Right renal pelvis (tissue), 4 donors: ENCODE results near the gene PDE6C. TPM values are rescaled to one million over a fixed set of nuclear protein-coding genes. Genes with fewer than 3 reads are reported as not detected.

Experiments used
- DNase-seq, 4 donors: peaks; one replicate each; pipeline ENCODE4 v3.0.0-alpha.2; 2013; ENCODE audit warnings: low read depth in 4 of 4, low spot score in 3 of 4, missing footprints in 1 of 4
- polyA plus RNA-seq, 4 donors: library from polyadenylated mRNA; unstranded; fragments of 120-200 nt; gene quantifications; one replicate each; pipeline ENCODE4 v1.2.1, GENCODE V29; 2013; ENCODE audit not compliant: insufficient read length in 4 of 4

Gene PDE6C
- under 1 TPM; 0.33 to 0.69 (median 0.48) TPM for polyA plus RNA-seq

DNA sequence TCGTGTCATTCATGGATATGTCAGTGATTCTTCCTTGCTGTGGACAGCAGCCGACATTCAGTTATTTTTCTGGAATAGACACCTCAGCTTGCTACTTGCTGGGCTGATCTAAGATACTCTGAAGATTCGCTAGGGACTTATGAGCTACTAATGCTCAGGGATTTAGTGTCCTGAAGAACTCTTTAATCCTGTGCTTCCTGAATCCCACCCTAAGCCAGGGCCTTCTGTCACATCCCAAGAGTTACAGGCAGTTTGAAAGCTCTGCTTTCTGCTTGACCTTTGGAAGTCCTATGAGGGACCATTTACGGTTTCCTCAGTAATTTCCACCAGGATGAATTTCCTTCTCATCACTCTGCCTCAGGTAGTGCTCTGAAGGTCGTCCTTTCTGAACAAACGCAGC lies at the start of gene PDE6C:
Gene PDE6C (plus strand): TSS at position 227 of the 400 bp plus-strand sequence. CDS start 189 bp downstream, outside the sequence.
- DNase-seq: no peak

DNA sequence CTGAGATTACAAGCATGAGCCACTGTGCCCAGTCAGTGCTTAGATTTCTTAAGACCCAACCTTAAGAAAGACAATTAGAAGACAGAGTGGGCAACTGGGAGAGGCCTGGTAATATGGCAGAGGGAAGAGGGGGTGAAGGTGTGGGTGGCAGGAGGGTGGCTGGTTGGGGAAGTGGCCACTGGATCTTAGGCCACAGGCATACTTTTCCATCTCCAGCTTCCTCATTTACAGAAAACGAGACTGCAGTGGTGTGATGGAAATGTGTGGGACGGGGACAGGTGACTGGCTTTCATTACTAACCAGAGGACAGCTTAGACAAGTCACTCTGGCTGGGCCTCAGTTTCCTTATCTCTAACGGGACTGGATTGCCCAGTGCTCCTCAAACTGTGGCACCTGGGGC lies 46.9 kb upstream of the PDE6C start:
- DNase-seq: no peak

DNA sequence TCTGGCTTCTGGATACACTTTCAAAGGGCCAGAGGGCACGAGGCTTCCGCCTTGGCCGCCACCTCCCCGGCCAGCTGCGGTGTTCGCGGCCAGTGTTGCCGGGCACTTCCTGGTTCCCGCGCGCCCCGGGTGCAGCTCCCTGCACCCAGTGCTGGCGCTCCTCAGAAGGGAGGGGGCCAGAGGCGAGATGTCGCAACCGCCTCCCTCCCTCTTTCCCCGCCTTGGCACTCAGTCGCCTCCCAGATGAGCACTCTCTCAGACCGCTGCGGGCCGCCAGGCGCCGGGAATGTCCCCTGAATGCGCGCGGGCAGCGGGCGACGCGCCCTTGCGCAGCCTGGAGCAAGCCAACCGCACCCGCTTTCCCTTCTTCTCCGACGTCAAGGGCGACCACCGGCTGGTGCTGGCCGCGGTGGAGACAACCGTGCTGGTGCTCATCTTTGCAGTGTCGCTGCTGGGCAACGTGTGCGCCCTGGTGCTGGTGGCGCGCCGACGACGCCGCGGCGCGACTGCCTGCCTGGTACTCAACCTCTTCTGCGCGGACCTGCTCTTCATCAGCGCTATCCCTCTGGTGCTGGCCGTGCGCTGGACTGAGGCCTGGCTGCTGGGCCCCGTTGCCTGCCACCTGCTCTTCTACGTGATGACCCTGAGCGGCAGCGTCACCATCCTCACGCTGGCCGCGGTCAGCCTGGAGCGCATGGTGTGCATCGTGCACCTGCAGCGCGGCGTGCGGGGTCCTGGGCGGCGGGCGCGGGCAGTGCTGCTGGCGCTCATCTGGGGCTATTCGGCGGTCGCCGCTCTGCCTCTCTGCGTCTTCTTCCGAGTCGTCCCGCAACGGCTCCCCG lies 45.7 kb upstream of the PDE6C start, which contains the start of gene FFAR4:
Gene FFAR4 (plus strand): TSS at position 231 of the 842 bp plus-strand sequence. CDS start 56 bp downstream, at position 287.
- DNase-seq: peak in 1 of 4 donors; percentile 21

DNA sequence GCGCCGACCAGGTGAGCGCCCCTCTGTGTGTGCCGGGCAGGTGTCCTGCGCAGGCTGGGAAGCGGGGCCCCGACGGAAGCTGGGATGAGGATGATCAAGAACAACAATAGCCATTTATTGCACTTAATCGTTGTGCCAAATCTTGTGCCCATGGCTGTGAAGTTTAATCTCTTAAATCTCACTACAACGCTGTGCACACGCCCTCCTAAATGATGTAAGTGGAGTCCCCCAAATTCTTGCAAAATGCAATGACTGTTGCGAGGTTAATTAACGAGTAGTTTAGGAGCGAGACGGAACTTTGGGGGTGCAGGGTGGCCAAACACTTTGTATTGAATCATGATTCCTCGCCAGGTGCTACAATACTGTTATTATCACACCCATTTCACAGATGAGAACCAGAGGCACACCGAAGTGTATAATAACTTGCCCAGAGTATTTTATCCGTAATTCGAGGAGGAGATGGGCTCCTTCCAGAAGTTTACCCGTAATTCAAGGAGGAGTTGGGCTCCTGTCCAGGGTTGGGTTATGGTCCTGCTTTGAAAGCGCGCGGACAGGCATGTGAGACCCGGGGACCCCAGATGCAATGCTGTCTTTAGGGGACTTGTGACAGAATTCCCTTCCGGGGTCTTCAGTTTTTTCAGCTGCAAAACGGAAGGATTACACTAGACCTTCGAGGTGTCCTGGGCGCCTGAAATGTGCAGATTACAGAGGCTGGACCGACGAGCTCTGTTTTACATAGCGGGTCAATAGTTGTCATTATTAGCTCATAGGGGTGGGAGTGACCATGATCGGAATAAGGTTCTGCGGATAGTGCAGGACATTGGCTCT lies 44.8 kb upstream of the PDE6C start:
- DNase-seq: no peak

DNA sequence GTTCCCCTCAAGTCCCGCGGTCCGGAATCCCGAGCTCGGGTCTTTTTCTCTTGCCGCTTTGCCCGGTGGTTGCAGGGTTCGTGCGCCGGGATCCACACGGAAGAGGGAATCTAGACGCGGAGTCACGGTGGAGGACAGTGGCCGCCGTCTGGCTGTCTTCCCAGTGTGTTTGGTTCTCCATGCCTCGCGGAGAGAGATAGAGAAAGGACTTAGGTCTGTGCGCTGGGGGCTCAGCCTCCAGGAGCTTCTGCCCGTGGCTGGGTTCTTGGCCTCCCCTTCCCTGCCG lies 44.3 kb upstream of the PDE6C start:
- DNase-seq: no peak

DNA sequence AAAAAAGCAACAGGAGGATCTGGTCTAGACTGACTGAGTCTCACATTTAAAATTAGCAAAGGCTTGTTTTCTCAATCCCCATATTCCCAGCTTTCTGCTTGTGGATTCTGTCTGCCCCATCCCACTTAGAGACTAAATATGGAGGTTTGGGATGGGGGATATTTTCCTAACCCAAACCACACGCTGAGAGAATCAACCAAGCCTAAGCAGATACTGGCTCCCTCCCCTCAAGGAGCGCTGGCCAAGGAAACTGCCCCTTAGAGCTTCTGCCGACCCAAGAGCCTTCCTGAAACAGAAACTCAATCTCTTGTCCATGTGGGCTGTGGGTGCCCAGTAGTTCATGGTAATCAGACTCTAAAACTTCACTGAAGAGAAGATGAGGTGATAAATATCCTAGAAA lies 42.0 kb upstream of the PDE6C start:
- DNase-seq: no peak

DNA sequence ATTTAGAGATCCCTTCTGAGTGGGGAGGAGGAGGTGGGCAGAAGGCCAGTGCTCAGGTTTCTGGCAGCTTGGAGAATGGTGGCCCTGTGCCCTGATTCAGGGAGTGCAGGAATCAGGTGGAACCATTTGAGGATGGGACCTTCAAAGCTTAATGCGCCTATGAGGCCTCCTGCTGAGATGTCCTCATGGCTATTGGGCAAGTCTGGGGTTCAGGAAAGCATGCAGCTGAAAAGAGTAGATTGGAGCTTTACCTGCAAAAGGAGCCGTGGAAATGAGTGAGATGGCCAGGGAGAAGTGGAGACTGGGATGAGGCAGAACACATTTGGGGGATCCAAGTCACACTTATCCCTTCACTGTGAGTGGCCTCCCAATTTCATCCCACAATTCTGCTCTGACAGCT lies 39.7 kb upstream of the PDE6C start:
- DNase-seq: no peak

DNA sequence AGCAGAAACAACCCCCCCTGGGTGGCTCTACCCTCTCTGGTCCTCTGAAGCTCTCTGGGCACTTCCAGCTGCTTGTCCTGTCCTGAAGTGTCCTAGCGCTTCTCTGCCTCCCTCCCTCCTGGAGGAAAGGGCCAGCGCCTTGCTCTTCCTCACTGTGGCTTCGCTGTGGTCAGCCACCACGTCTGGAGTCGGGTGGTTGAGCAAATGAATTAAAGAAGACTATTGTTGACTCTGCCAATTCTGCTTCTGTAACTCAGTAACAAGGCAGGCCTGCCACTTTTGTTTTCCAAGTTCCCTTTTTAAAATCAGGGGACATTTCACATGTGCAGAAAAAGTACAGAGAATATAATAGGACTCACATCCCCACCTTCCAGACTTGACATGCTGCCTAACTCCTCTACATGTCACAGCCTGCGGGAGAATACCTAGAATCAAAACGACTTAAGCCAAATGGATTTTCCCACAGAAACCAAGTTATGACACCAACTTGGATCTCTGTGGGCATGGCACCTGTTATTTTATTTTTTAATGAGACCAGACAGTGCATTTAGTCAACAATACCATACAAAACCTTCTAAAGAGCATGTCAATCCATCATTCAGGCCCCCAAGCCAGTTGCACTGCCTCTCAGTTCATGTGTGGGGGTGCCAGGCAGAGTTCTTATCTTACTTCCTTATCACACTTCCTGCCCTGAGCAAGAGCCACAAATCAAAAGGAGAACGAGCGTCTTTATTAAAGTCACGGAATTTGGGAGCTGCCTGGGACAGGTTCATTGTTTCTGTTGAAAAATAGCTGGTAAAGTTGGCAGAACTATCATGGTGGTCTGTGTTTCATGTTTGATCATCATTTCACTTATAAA lies 39.1 kb upstream of the PDE6C start:
- no peak for DNase-seq

DNA sequence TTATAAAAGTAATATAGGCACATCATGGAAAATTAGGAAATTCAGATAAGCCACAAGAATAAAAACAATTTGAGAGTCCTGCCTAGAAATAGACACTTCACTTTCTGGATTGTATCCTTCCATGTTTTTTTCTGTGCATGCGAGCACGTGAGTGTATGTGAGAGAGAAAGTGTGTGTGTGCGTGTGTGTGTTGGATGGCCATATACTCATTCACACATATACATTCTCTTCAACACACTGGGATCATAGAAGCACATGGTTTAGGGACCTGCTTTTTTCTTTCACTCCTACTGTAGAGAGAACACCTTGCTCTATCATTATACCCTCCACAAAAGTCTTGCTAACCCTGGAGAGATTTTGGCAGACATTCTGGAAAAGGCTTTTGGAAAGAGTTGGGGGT lies 38.4 kb upstream of the PDE6C start:
- DNase-seq: no peak

DNA sequence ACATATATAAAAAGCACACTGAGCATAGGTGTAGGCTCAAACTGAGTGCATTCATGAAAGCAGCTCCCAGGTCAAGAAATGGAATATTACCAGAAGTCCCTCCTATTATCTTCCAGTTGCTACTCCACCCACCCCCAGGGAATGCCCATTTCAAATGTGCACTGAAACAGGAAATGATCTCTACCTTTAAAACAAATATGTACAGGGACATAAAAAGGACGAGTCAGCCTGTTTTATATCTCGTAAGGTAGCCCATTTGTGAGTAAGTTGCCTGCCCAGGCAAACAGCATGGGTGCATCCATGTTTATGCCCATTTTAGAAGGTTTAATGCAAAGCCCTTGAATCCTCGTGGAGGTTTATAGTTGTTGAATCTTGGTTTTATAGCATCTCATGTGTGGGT lies 35.4 kb upstream of the PDE6C start:
- DNase-seq: no peak

DNA sequence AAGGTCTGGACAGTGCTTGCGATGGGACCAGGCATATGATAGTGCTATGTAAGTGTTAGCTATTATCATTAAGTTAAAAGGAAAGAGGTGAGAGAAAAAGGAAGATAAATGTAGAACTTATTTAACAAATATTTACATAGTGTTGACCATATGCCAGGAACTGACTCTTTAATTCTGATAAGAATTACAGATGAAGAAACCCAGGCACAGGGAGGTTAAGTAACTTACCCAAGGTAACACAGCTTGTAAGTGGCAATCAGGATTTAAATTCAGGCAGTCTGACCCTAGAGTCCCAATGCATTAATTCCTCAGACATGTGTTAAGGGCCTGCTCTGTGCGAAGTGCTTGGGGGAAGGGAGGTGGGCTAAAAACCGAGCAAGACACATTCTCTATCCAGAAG lies 34.8 kb upstream of the PDE6C start:
- DNase-seq: no peak

DNA sequence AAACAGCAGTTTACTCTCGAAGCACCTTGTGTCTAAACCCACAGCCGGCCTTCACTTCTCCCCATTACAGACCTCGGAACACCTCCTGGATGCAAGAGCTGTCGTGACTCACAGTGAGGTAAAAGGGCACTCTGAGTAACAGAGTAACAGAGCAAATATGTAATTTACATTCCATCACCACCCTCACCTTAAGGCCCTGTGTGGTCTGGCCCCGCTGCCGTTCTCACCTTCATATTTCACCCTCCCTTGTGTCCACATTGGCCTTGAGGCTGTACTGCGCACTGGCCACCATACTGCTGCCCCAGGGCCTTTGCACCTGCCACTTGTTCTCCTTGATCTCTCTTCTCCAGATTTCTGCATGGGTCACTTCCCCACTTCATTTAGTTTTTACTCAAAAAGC lies 33.2 kb upstream of the PDE6C start:
- no peak for DNase-seq

DNA sequence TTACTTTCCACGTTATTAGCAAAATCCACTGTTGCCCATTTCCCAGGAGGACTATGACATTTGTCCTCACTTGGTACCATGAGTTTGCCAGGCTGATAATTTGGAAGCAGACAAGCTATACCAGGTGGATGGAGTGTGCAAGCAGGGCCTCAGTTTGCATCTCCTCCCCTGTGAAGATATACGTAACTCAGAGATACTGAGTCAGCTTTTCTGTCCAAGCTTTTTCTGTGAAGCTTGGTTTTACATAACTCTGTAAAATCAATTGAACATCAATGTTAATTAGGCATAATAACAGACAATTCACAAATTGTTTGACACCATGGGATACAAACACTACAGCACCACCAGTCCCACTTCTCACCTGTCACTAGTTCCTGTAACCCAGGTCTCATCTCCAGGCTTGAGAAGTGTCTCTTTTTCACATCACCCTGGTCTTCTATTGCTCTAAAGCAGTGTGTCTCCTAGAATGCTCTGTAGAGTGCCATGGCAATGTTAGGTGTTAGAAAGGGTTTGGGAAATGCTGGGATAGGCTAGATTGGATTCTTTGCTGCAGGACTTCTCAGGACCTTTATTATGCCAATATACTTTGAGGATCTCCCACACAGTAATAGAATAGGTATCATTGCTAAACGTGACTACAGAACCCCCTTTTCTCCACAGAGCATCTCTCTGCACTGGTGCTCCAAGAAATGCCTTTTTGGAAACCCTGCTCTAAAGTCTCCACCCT lies 32.2 kb upstream of the PDE6C start:
- no peak for DNase-seq

DNA sequence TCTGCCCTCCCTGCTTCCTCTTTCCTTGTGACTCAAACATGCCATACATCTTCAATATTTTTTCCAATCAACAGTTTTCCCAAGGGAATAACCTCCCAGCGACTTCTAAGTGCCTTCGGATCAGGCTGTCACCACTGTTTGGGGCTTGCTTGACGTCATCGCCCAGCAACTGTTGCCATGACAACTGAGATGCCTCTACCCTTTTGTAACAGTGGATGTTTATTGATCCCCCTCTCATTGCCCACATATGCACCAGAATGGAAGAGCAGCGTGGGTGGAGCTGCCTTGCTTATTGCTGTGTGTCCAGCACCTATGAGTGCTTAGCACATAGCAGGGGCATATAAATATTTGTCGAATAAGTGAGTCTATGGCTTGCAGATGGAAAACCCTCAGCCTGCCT lies 31.5 kb upstream of the PDE6C start:
- DNase-seq: no peak

DNA sequence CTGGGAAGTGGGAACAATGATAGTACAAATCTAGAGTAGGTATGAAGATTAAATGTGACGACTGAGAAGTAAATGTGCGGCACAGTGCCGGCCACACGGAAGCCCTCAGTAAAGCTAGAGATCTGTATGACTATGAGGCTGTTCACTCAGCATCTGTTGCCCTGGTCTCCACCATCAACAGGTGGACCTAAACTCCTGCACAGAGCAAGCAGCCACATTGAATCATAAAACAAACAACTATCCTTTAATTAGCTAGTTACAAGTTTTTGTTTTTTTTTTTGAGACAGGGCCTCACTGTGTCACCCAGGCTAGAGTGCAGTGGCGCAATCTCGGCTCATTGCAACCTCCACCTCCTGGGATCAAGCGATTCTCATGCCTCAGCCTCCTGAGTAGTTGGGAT lies 27.9 kb upstream of the PDE6C start:
- no peak for DNase-seq

DNA sequence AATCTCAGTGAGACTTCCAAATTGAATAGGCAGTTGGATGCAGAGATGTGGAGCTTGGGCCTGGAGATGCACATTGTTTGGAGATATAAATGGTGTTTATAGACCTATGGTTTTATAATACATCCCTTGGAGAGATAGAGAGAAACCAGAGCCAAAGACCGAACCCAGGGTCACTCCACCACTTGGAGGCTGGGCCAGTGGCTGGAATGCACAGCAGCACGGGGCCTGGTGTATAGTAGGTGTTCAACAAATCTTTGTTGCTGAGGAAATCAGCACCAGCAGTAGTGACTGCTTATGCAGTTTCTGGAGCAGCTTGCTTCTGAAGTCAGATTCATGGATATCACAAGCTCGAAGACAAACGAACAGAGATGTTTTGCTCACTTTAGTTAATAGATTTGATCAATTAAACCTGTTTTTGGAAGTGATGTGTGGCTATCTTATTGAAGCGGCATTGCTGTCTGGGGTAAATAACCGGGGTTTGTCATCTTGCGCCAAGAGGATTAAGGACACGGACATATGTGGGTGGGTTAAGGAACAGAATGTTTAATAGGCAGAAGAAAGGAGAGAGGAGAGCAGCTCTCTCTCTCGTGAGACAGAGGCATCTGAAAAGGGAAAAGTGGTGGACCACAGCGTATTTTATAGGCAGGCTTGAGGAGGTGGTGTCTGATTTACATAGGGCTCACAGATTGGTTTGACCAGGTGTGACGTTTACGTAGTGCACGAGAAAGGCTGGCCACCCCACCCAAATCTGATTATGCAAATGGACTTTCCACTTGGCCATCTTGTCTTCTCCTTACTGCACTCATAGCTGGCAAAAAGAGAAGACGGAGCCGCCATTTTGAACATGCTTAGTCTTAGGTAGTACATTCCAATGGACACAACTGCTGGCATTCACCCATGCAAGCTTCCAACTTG lies 22.4 kb upstream of the PDE6C start:
- no peak for DNase-seq

DNA sequence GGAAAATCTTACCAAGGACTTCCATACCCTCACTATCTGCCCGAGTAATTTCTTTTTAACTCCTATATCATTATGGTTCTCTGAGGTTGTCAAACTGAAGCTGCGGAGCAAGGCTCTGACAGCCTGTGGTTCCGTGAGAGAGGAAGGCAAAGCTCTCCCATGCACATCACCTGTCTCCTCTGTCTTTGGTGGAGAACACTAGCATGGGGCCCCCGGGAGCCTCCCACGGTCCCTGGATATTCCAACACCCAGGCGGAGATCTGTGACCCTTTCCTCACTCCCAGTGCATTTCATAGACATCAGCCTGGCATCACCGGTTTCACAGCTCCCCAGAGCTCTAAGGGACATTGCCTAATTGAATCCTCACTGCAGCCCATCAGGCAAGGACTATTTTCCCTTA lies 21.7 kb upstream of the PDE6C start:
- DNase-seq: no peak

DNA sequence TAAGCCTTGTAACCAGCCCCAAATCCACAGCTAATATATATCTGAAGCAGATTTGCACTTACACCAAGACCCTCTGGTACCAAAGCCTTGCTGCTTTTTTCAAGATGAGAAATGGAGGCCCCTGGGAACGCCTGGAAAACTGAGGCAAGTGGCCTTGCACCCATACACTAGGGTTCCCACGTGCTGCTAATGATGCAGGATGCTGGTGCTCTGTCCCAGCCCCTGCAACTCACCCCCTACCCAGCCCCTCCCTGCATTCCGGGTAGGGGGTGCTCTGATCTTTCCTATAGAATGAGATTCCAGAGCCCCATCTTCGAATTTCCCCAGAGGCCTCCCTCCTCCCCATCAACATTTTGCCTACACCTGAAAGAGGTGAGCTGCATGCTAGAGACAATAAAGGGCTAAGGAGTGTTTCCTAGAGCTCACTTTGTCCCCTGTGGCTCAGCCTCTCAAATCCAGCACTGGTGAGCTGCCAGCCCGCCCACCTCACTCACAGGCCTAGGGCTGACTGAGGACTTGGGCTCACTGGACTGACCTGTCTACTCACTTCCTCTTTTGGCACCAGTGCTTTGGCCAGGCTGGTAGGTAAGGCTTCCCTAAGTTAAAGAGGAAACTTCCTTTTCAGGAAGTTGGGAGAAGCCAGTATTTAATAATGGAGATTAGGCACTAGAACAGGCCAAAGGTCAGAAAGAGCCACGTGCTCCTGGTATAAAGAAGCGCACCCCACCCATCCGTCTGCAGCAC lies 21.1 kb upstream of the PDE6C start:
- no peak for DNase-seq

DNA sequence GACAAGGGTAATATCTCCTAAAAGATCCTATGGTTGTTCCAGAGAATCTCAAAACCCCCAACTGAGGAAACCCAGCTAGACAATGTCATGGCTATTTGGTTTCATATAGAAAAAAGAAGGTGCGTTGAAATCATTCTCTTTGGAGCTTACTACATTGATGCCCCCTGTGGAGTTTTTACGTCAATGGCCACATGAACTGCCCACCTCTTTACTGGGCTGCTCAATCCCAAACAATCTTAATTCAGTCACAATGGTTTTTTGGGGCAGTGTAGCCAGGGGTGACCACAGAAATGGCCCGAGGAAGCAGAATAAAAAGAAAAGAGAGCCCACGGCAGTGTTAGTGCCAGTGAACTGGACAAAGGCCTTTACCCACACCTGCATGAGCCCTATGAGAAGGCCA lies 19.1 kb upstream of the PDE6C start:
- no peak for DNase-seq
